WI38 (cell line): ENCODE data around the gene ZFHX3.

Source experiments
- H3K4me3 ChIP-seq: 2 replicates; pipeline ENCODE4 v1.5.1; 2011; ENCODE audit warnings: low read depth, mild to moderate bottlenecking, control low read depth, low read length
- CTCF ChIP-seq: IDR thresholded peaks from 2 replicates; pipeline ENCODE4 v1.5.1; 2012; ENCODE audit warnings: low read depth, mild to moderate bottlenecking, control low read depth, low read length

Gene ZFHX3

GRCh38 chr16:72805486-72805885 is 242.4 kb downstream of the ZFHX3 start:
- TF ChIP-seq CTCF = no peak
- H3K4me3 ChIP-seq = no peak overlapping the region

GRCh38 chr16:72800524-72801161 is 247.3 kb downstream of the ZFHX3 start:
- TF ChIP-seq CTCF = no peak
- H3K4me3 ChIP-seq = no peak overlapping the region

GRCh38 chr16:72798264-72798663 is 249.7 kb downstream of the ZFHX3 start:
- no peak for TF ChIP-seq CTCF
- no peak overlapping the region for H3K4me3 ChIP-seq

- TF ChIP-seq CTCF = no peak
- H3K4me3 ChIP-seq = no peak overlapping the region
These were observed 250.3 kb downstream of the ZFHX3 start for GRCh38 chr16:72797621-72798020.

GRCh38 chr16:72796222-72796621 is 251.7 kb downstream of the ZFHX3 start:
- no peak overlapping the region for H3K4me3 ChIP-seq
- no peak for TF ChIP-seq CTCF

- TF ChIP-seq CTCF = no peak
- no peak overlapping the region for H3K4me3 ChIP-seq
These were observed 252.9 kb downstream of the ZFHX3 start for GRCh38 chr16:72794986-72795385.

- no peak overlapping the region for H3K4me3 ChIP-seq
- TF ChIP-seq CTCF = no peak
These were observed 253.6 kb downstream of the ZFHX3 start for GRCh38 chr16:72794319-72794718.
